ENCODE measurements around the gene NSMCE1.

Gene NSMCE1, protein sequence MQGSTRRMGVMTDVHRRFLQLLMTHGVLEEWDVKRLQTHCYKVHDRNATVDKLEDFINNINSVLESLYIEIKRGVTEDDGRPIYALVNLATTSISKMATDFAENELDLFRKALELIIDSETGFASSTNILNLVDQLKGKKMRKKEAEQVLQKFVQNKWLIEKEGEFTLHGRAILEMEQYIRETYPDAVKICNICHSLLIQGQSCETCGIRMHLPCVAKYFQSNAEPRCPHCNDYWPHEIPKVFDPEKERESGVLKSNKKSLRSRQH

DNA sequence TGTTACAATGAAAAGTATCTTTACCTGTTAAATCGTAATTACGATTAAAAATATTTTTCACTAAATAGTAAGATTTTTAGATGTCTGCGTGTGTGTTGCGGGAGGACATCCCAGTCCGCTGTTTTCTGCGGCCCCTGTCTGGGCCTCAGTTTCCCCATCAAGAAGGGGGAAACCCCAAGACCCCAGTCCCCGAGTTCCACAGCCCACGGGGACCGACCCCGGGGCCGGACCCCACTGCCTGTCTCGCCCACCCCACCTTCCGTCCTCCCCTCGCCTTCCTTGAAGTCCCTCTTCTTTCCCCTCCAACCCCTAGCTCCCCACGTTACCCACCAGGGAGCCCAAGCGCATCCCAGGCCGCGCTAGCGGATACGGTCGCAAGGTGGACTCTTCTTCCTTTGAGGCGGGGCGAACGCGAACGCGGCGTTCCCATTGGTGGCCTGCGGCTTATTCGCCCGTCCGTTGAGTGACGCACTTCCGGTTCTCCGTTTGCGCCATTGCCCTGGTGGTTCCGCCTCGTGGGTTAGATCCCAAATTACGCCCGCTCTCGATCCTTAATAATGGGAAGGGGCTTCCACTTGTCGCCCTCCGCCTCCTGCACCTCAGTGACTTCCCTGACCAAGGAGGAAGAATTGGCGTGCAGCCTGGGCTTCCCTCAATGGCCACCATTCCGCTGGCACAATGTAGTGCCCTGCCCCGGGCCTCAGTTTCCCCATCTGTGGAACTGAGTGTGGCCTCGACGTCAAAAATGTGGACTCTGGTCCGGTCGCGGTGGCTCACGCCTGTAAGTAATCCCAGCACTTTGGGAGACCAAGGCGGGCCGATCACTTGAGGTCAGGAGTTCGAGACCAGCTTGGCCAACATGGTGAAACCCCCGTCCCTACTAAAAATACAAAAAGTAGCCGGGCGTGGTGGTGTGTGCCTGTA, at the start of gene NSMCE1:
NSMCE1 (minus strand) TSS at position 397 of the 924 bp plus-strand sequence. CDS start 11,202 bp downstream, outside the sequence.
- DNase-seq: peak; percentile 98

DNA sequence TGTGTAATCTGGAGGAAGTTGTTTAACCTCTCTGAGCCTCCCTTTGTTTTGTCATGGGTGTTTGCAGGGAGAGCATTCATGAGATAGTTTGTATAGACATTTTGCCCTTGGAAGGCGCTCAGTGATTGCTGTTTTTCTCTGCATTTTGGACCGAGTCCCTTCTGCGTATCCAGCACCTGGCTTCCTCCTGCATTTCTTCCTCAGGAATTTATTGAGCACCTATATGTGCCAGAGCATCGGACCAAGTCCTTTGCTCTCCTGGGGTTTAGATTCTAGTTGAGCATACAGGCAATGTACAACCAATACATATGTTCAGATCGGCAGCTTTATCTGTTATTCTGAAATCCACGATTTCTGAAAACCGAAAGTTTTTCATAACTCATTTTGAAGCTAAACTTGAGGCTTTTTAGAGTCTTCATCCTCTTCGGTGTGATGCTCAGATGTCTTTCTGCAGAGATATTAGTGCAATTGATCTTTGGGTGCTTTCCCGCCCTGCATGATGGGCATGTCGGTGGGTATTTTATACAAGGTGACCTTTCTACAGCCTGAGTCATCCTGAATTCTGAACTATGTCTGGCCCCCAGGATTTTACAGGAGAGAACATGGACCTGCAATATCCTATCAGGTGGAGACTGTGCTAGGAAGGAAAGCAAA, 49.3 kb upstream of the NSMCE1 start:
- DNase-seq: peak; percentile 26

DNA sequence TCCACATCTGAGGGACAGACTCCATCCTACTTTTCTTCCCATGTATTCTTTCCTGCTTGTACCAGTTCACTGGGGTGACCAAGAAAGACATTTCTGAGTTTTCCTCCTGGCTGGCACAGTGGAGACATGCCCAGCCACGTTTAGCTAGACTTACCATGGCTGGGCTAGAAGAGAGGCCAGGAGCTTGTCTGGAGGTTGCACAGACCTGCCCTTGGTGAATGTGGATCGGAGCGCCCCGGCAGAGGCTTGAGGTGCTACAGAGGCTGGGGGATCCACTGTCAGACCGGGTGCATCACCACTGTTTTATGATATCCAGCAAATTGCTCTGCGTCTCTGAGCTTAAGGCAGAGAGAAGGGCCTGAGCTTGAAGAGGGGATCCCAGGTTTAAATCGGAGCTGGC, 48.7 kb upstream of the NSMCE1 start:
- peak; percentile 24 for DNase-seq

DNA sequence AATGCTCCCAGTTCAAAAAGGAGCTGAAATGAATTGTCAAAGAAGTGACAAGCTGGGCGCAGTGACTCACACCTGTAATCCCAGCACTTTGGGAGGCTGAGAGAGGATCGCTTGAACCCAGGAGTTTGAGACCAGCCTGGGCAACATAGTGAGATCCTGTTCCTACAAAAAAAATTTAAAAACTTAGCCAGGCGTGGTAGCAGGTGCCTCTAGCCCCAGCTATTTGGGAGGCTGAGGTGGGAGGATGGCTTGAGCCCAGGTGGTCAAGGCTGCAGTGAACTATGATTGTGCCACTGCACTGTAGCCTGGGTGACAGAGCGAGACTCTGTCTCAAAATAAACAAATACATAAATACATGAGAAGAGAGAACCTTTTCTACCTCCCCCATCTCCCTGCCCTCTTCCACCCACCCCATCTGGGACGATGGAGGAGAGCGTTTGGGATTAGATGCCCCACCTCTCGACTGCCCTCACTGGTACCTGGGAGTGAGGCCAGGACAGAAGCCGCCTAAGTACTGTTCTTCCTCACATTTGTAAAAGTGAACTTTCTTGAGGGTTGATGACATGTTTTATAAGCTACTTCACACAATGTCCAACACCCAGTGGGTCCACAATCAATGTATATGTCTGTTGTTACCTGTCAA, 47.6 kb upstream of the NSMCE1 start:
- no peak for DNase-seq

DNA sequence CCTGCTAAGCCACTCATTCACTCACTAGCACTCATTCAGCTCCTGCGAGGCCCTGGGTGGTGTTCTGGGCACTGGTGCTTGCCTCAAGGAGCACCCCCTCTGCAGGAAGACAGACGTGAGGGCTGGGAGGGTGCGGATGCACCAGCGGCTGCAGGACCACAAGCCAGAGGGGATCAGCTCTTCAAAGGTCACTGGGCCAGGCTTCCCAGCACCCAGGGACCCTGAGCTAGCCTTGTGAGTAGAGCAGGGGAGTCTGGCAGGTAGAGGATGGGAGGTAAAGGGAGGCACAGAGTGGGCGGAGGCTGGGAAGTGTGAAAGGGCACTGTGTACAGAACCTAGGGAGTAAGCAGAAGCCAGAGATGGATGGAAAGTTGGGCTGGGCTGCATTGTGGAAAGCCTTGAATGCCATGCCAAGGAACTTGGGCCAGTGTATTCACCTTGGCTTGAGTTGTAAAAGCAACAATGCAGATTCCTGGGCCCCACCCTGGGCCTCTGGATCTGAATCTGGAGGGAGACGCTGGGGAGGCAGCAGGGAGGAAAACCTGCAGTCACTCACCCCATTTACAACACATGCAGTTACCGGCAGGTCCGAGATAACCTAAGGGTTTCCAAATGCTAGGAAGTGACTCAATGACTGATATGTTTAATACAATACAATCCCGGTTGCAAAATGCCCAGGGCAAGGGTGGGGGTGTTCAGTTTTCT, 46.9 kb upstream of the NSMCE1 start:
- peak; percentile 66 for DNase-seq

DNA sequence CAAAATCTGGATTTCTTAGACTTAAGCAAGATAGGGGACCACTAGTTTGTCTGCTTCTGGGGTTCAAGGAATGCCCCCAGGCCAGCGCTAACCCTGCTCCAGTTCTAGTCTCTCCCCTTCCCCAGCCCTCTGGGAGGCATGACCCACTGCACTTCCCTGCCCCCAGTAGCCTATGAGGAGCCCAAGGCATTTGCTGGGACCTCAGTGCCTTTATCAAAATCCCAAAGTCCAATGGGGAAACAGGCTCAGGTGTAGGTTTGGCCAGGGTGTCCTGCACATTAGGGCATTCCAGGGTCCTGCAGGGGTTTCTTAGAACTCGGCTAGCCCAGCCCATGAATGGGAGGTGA, 46.4 kb upstream of the NSMCE1 start:
- no peak for DNase-seq

DNA sequence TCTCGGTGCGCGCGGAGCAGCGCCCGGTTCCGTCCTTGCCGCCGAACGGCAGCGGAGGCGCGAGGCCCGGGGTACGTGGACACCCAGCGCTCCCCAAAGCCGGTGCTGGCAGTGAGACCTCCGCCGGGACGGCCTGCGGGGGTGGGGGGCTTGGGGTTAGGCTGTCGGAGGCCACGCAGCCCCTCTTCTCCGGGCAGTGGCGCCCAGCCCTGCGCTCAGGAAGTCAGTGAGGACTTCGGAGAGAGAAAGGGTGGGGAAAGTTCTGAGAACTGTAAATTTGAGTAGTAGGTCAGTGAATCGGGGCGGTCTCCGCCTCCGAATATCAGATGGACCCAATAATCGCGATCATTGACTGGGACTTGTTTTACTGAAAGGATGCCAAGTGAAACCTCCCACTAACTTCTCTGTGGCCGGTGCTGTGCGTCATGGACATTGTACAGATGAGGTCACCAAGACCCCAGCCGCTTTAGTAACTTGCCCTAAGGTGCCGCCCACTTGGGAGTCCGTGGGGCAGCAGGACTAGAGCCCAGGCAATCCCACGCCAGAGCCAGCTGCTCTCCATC, 45.7 kb upstream of the NSMCE1 start:
- DNase-seq: peak; percentile 37

DNA sequence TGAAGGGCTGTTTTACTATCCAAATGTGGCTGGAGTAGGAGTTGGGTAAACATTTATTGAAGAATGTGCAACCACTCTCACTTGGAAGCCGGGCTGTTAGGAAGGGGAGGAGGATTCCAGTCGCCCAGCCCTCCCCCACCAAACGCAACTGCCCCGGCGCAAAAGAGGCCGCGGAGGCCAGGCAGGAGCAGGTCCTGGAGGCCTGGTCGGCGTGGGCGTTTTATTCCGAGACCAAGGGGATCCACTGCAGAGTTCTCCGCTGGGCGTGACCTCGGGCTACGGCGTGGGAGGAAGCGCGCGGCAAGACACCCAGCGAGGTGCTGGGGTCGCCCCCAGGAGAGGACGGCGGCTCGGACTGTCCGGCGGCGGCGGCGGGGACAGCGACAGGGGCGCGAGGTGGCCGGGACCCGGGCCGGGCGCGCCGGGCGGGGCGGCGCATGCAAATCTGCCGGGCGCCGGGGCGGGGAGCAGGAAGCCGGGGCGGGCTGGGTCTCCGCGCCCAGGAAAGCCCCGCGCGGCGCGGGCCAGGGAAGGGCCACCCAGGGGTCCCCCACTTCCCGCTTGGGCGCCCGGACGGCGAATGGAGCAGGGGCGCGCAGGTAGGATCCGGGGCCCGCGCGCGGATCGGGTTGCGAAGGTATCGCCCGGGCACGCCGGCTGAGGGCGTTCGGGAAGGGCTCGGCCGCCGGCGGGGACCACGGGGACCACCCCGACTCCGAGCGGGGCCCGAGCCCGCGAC, 45.0 kb upstream of the NSMCE1 start, which contains the start of gene IL4R:
IL4R (plus strand) TSS at position 553 of the 739 bp plus-strand sequence. CDS start 26,230 bp downstream, outside the sequence.
- peak; percentile 70 for DNase-seq

DNA sequence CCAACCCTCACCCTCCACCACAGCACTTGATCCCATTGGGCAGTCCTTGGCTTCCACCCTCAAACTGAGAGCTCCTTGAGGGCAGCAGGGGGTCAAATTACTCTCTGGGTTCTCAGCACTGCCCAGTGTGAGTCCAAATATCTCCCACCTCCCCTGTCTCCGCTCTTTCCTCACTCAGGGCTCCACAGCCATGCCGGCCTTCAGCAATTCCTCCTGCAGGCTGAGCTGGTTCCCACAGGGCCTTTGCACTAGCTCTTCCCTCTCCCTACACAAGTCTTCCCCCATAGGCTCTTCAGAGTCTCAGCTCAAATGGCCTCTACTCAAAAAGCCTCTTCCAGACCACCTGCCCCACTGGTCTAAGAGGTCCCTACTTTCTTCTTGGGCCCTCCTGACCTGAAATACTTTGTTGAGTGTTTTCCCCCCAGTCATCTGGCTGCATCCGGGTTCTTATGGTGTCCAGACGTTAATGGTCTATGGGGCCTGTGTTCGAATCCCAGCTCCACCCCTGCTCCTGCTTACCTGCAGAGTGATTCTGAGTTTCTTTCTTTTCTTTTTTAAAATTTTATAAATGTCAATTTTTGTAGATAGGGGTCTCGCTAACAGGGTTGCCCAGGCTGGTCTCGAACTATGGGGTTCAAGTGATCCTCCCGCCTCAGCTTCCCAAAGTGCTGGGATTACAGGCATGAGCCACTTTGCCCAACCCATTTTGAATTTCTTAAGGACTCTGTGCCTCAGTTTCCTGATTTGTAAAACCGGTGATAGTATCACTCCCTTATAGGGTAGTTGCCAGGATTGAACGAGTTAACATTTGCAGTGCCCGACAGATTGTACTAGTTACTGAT, 44.2 kb upstream of the NSMCE1 start:
- DNase-seq: no peak

DNA sequence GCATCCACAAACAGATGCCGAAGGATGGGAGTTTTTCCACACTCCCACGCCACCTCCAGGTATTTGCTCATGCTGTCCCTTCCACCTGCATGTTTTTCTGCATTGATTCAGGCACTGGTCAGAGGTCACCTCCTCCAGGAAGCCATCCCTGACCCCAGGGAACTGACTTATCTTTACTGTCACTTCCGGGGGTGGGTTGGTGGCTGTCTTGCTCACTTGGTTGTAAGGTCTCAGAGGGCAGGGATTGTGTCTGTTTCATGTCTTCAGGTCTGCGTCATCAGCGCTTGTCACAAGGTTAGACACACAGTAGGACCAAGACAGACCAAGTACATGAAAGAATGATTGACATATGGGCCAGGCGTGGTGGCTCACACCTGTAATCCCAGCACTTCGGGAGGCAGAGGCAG, 43.3 kb upstream of the NSMCE1 start:
- DNase-seq: no peak

DNA sequence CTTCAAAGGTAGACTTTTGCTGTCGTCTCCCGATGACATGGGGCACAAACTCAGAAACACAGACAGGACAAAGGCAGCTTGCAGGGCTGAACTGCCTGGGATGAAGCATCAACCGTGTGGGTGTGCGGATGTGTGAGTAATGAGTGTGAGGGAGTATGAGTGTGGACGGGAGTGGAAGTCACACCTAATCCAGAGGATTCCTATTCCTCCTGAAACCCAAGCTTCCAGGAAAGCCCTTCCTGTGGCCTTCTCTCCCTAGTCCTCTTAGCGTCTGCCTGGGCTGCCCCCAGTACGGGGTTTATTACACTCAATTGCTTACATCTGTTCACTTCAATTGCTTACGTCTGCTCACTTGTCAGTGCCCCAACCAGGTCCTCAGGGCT, 42.9 kb upstream of the NSMCE1 start:
- DNase-seq: no peak

DNA sequence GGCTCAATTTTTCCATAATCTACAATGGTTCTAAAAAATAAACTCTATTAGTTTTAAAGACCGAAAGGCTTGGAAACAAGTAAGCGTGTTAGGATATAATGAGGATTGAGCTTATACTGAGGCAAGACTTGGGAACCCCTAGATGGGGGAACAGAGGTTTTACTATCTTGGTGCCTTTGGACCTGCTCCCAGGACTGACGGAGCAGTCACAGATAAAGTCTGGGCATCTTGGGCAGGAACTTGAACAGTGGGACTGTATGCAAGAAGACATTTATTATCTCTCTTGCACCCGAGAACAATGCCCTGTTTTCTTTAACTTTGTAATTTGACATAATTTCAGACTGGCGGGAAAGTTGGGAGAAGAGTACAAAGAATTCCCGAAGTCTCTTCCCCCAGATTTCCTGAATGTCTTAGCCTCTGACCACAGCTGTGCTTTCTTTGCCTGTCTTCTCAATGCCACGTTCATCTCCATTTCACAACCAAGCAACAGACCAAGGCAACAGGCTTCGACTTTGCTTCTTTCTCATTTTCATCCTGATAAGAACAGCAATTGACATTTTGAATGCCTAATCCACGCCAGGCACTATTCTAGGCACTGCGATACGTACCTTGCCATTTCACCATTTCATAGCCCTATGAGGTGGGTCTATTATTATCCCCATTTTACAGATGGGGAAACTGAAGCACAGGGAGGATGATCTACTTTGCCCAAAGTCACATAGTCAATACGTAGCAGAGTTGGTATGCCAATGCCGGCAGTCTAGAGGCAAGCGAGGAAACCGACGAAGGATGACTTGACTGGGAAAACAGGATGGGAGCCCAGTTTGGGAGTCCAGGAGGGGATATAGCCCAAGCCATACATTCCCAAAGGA, 42.2 kb upstream of the NSMCE1 start:
- no peak for DNase-seq

DNA sequence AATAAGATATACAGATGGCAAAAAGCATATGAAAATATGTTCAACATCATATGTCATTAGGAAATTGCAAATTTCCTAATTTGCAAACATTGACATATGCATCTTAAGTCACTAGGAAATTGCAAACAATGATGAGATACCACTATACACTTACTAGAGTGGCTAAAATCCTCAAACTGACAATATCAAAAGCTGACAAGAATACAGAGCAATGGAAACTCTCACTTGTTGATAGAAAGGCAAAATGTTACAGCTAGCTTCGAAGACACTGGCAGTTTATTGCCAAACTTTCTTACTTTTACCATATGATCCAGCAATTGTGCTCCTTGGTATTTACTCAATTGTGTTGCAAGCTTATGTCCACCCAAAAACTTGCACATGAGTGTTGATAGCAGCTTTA, 40.2 kb upstream of the NSMCE1 start:
- no peak for DNase-seq

DNA sequence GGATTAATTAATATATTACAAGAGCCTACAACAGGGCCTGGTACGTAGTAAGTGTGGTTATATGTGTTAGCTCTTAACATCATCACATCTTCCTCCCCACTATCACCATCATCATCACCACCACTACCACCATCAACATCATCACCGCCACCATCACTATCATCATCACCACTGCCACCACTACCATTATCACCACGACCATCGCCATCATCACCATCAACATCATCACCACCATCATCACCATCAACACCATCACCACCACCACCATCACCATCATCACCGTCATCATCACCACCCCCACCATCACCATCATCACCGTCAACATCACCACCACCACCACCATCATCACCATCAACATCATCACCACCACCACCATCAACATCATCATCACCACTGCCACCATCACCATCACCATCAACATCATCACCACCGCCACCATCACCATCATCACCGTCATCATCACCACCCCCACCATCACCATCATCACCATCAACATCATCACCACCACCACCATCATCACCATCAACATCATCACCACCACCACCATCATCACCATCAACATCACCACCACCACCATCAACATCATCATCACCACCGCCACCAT, 37.4 kb upstream of the NSMCE1 start:
- DNase-seq: no peak

DNA sequence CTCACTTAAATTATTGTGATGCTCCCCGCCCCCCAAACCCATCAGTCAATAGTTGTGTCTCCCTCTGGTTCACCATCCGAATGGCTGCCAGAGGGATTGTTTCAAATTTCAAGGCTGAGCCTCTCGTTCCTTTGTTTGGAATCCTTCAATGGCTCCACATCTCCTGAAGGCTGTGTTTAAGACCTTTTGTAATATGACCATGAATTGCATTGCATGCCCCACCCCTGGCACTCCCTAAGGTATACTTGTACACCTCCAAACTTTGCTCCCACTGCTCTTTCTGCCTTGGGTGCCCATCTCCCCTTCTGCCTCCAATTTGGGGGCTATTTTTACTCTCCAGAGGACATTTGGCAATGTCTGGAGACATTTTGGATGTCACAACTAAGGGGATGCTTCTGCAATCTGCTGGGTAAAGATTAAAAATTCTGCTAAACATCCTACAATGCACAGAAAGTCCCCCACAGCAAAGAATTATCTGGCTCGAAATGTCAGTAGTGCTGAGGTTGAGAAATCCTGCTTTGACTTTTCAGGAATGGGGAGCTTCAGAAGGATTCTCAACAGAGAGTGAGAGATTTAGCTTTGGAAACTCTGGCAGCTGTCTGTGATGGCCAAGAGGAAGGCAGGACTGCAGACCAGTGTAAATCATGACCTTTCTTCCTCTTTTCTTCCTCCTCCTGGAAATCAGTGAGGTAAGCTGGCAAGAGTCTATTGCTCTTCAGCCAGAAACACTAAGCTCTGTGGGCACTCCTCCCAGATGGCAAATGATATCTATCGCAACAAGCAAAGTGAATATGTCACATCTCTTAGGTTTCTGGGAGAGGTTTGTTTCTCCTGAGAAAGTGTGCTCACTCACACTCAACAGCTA, 36.5 kb upstream of the NSMCE1 start:
- no peak for DNase-seq

DNA sequence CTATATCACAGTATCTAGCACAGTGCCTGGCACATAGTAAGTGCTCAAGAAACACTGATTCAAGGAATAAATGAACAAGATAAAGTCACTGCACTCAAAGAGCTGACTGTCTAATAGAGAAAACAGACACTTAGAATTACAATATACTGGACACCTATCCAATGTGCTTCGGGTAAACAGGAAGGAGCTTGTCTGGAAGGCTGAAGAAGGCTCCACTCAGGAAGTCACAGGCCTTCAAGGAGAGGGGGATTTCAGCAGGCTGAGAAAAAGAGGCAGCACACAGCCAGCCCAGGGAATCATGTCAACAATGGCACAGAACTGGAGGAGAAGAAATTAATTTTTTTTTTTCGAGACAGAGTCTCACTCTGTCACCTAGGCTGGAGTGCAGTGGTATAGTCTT, 35.5 kb upstream of the NSMCE1 start:
- no peak for DNase-seq

DNA sequence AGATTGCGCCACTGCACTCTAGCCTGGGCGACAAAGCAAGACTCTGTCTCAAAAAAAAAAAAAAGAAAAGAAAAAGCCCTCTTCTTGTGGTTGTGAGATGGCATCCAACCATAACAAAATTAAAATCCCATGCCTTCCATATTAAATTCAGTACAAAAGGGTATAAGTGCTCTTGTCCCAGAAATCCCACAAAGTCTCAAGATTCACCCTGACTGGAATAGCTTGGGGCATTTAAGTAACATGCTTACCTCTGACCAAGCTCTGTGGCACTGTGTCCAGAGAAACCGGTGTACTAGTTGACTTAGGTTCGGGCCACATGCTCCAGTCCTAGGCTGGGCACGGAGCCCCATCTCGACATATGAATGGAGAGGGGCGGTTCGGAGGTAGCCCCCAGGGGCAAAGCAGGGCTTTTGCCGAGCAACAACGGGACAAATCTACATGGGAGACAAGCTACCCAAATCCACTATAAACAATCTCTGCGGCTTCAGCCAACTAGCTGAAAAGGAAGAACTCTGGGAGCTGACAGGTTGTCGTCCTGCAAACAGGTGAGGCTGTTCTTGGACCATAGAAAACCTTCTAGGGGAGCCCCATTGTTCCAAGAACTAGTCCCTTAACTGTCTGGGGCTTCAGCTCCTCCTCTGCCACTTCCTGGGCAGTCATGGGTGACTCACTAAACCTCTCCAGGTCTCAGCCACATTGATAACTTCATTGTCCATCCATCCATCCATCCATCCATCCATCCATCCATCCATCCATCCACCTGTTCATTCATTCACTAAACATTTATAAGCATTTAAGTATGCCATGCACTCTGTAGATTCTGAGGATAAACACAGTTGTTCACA, 34.9 kb upstream of the NSMCE1 start:
- DNase-seq: no peak

All from CD4-positive, alpha-beta T cell treated with Interleukin-6 for 4 hours (primary cell).